Stimulated activated CD8-positive, alpha-beta memory T cell treated with anti-CD3 and anti-CD28 coated beads, Interleukin-4, amount 100 ng/mL, for 4 hours (primary cell): ENCODE measurements around the gene CSGALNACT2.
"Not testable (repeated sequence)": the region's sequence is repeated elsewhere in the genome, so short reads cannot be mapped to it uniquely, and the experiment has no call there.

Experiments
- DNase-seq, 2 donors: peaks; one replicate each; pipeline ENCODE4 v3.0.0-alpha.2; 2020; ENCODE audit warnings: low read depth in 2 of 2, low spot score in 1 of 2

The CSGALNACT2 gene

DNA sequence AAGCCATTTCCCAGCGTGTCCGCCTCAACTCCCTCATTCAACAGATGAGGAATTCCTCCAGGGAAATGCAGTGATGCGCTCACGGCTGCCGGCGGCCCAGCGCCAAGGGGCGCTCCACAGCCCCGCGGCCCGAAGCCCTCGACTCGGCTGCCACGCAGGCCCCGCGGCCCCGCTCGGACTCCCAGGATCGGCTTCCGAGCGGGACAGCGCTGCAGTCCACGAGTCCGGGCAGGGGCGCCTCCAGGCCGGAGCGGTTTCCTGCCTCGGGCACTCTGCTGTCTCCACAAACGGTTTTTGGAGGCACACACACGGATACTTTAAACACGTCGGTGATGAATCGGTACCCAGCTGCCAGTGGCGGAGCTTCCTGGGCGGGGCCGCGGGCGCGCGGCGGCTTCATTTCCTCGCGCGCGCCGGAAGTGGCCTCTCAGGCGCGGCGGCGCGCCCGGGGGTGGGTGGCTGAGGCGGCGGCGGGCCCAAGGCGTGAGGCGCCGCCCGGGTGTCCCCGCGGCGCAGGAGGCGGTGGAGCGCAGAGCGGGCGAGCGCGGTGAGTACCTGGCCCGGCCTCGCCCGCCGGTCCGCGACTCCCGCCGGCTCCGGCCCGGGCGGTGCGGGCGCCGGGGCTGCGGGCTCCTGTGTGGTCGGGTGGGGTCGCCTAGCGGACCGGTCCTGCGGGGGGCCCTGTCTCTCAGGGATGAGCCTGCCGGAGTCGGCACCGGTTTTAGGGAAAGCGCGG is at the start of gene CSGALNACT2:
Gene CSGALNACT2 (plus strand): TSS at position 425 of the 736 bp plus-strand sequence. CDS start 16,705 bp downstream, outside the sequence.
- peak; percentile 62 to 81 for DNase-seq

DNA sequence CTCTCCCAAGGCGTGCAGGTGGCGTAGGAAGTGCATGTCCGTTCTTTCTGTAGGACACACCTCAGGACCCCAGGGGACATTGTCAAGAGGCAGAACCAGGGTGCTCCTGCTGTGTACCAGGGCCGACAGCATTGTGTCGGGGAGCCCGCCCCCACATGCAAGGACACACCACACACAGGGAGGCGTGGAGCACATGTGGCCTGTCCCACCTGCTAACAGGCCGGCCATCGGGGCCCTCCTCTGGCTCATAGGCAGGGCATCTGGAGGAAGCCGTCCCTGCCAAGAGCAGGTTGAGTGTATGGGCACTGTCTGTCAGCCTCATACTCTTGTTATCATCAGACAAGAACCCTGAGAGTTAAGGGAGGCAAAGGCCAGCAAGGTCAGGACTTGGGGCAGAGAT is 48.7 kb upstream of the CSGALNACT2 start:
- DNase-seq: no peak

DNA sequence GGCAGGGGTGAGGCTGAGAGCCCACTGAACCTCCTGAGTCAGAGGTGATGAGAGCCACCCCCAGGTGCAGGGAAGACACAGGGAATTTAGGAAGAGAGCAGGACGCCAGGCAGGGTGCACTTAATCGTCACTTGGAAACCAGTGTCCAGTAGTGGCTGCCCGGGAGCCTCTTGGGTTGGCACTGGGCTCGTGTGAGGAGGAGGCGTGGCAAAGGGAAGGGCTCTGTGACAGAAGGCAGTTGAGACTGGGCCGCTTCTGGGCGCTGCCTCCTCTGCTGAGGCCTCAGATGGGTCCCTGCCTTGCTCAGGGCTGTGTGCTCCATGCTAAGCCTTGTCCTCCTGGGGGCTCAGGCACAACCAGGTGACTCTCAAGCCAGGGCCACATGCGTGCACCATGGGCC is 48.1 kb upstream of the CSGALNACT2 start:
- no peak for DNase-seq

- DNase-seq: no peak
Observed at GRCh38 chr10:43090664-43091063, 47.6 kb upstream of the CSGALNACT2 start.

GRCh38 chr10:43091846-43092245 is 46.4 kb upstream of the CSGALNACT2 start:
- no peak for DNase-seq

- DNase-seq: no peak
Observed at GRCh38 chr10:43093423-43094076, 44.7 kb upstream of the CSGALNACT2 start.

- no peak for DNase-seq
Observed at GRCh38 chr10:43094085-43094484, 44.2 kb upstream of the CSGALNACT2 start.

DNA sequence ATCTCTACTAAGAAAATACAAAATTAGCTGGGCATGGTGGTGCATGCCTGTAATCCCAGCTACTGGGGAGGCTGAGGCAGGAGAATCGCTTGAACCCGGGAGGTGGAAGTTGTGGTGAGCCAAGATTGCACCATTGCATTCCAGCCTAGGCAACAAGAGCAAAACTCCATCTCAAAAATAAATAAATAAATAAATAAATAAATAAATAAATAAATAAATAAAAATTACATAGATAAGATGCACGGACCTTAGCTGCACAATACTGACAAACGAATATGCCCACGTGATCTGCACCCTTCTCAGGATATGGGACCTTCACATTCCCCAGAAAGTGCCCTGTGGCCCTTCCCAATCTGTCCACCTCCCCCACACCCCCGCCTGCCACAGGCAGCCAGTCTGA is 38.9 kb upstream of the CSGALNACT2 start:
- not testable (repeated sequence) for DNase-seq

GRCh38 chr10:43099928-43100327 is 38.3 kb upstream of the CSGALNACT2 start:
- DNase-seq: no peak

GRCh38 chr10:43100366-43100765 is 37.9 kb upstream of the CSGALNACT2 start:
- no peak for DNase-seq

DNA sequence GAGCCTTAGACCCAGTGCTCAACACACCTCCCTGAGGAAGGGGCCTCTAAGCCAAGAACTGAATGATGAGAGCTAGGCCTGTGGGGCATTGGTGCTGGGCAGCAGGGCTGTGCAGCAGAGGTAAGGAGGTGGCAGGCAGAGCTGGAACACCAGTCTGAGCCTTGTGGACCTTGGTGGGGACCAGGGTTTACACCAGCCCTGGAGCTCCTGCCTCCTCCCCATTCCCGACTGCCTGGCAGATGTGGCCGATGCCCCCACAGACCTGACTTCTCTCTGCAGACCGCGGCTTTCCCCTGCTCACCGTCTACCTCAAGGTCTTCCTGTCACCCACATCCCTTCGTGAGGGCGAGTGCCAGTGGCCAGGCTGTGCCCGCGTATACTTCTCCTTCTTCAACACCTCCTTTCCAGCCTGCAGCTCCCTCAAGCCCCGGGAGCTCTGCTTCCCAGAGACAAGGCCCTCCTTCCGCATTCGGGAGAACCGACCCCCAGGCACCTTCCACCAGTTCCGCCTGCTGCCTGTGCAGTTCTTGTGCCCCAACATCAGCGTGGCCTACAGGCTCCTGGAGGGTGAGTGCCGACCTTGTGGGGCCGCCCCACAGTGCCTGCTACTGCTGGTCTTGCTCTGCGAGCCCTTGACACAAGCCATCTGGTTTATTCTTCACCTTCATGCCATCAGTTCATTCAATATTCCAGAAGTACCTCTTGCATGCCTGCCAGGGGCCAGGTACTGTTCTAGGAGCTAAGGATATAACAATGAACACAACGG is 36.0 kb upstream of the CSGALNACT2 start:
- no peak for DNase-seq

DNA sequence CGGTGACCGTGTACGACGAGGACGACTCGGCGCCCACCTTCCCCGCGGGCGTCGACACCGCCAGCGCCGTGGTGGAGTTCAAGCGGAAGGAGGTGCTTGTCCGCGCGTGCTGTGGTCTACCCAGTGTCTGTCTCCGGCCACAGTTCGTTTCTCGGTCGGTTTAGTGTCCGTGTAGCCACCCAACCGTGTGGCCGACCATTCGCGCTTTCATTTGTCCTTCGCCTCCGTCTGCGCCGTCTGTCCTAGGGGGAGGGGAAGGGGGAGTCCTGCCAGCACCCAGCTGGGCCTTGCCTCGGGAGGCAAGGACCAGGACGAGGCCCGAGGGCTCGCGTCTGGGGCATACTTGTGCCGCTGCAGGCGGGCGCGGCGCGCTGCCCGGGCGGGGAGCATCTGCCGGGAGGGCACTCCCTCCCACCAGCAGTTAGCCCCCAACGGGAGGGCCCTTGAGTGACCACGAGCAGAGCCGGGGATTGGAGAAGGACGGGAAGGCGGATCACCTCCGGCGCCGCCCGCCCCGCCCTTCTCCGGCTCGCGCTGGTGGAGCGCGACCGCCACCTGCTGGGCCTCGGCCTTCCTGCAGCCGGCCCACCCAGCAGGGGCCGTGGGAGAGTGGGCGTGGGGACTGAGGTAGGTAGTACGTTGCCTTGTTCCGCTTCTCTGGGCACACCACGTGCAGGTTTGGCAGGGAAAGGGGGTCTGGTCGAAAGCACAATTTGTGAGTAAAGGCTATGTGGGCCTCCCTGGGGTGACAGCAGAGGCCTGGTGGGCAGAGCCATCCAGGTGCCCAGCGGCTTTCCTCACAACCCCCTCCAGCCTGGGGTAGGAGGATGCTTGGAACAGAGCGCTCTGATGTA is 32.9 kb upstream of the CSGALNACT2 start:
- peak; percentile 48 to 56 for DNase-seq

- DNase-seq: no peak
Observed at GRCh38 chr10:43105956-43106229, 32.4 kb upstream of the CSGALNACT2 start.

GRCh38 chr10:43106256-43107091 is 31.8 kb upstream of the CSGALNACT2 start:
- no peak for DNase-seq

DNA sequence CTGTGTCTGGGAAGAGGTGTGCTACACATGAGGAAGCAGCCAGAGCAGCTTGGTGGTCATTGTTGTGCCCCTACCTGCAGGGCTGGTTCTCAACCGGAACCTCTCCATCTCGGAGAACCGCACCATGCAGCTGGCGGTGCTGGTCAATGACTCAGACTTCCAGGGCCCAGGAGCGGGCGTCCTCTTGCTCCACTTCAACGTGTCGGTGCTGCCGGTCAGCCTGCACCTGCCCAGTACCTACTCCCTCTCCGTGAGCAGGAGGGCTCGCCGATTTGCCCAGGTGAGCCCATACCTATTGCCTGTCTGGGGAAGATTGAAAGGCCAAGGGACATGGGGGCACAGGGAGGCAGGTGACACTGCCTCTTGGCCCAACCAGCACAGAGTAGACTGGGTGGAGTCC is 29.3 kb upstream of the CSGALNACT2 start:
- DNase-seq: no peak

DNA sequence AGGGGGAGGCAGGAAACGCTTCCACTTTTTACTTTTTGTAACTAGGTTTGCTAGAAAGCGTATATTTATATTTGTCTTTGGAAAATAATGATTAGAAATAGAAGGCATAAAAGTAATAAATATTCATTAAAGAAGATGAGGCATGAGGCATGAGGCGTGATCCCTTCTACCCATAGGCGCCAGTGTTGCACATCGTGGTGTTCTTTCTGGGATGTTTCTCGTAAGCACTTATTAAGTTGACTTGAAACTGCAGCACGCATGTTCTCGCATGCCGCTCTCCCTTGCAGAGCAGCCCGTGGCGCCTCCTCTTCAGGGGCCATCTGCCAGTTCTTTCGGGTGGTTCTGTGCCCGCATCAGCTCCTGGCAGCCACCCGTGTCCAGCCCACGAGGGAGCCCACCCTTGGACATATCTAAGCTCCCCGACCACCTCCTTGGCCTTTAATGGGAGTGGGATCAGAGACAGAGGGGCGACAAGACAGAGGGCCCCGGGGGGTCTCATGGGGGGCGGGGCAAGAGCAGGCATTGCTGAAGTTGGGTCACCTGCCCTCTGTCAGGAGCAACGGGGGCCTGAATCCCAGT is 28.5 kb upstream of the CSGALNACT2 start:
- no peak for DNase-seq

DNA sequence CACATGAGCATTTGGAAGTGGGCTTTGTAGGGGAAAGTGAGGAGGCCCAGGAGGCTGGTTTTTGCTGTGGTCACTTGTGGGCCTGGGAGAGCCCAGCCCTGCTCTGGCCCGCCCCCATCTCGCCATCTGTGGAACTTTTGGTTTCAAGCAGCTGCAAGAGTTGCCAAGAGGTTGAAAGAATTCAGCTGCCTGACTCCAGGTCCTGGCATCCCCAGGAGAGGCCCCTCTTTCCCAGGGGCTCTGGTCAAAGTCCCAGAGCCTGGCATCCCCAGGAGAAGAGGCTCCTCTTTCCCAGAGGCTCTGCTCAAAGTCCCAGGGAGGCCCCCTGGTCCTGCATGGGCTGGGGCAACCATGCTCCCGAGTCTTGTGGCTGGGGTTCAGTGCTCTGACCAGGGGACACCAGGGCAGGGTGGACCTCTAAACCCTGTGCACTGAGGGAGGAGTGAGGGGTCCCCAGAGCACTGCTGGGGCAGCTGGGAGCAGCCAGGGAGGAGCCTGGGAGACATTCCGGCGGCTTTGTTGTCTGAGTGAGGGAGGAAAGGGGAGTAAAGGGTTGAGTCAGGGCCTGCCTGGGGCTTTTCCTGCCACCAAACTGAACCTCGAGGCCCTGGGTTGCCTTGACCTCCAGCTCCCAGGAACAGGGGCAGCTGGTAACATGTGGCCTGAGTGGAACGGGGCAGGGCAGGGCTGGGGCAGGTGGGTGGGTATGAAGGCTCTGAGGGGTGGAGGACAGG is 27.7 kb upstream of the CSGALNACT2 start:
- DNase-seq: no peak

DNA sequence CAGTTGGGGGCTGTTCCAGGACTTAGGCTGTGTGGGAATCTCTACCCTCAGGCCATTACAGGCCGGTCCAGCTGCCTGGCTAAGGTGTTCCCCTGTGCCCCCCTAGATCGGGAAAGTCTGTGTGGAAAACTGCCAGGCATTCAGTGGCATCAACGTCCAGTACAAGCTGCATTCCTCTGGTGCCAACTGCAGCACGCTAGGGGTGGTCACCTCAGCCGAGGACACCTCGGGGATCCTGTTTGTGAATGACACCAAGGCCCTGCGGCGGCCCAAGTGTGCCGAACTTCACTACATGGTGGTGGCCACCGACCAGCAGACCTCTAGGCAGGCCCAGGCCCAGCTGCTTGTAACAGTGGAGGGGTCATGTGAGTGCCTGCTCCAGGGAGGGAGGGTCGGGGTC is 27.1 kb upstream of the CSGALNACT2 start:
- no peak for DNase-seq

- no peak for DNase-seq
Observed at GRCh38 chr10:43111921-43112607, 26.2 kb upstream of the CSGALNACT2 start.
